Endothelial cell of umbilical vein (primary cell): ENCODE data around the gene FGR. TPM values are rescaled to one million over a fixed set of nuclear protein-coding genes. Genes with fewer than 3 reads are reported as not detected.
A peak's percentile ranks its signal among the peaks of the same experiment; 100 is the strongest.

Experiments
- BruUV-seq: library from RNA; stranded (reverse); fragments of 400-500 nt; replicated peaks from 2 replicates; lab custom pipeline; 2021; lab: Mats Ljungman, UMichigan
- CTCF ChIA-PET: fragments of 300-600, 350-600 bp; sonication (Branson Sonifier 250); formaldehyde crosslinking; loops from one replicate; lab custom pipeline; 2021; ENCODE audit warnings: antibody characterized with exemption, inconsistent platforms; lab: Charles Lee
- POLR2A ChIA-PET: fragments of 300-600, 350-600 bp; sonication (Branson Sonifier 250); formaldehyde crosslinking; loops from one replicate; lab custom pipeline; 2021; ENCODE audit warnings: antibody characterized with exemption, inconsistent platforms; lab: Charles Lee
- DNase-seq: peaks from one replicate; pipeline ENCODE4 v3.0.0-alpha.2; 2011; ENCODE audit warnings: low read depth, low spot score
- FAIRE-seq: peaks from 2 replicates; lab custom pipeline; 2011; peaks lifted over from hg19 to GRCh38; lab: Jason Lieb, UNC
- H2AFZ ChIP-seq: 2 replicates; pipeline ENCODE4 v1.6.0; 2012; ENCODE audit warnings: low read depth, low read length, control low read depth, inconsistent platforms
- H3K27ac ChIP-seq: 2 replicates; pipeline ENCODE4 v1.5.1; 2011; ENCODE audit warnings: low read depth, mild to moderate bottlenecking, control low read depth, low read length, moderate library complexity; ENCODE audit not compliant: insufficient read depth
- H3K27me3 ChIP-seq, 2 experiments: 2 replicates each; pipeline versions ENCODE4 v1.6.0 to v1.6.1; 2011; ENCODE audit warnings: low read length in 2 of 2, mixed read lengths in 1 of 2; ENCODE audit not compliant: control insufficient read depth in 2 of 2, insufficient read depth in 2 of 2
- H3K36me3 ChIP-seq, 2 experiments: 2 replicates in 1 of 2; 3 replicates in 1 of 2; pipeline ENCODE4 v1.5.1; 2011; ENCODE audit warnings: low read length in 2 of 2, mild to moderate bottlenecking in 1 of 2, moderate library complexity in 1 of 2; ENCODE audit not compliant: control insufficient read depth in 2 of 2, insufficient read depth in 2 of 2; ENCODE audit errors: extremely low read depth in 1 of 2
- H3K4me1 ChIP-seq: 3 replicates; pipeline ENCODE4 v1.5.1; 2011; ENCODE audit warnings: mild to moderate bottlenecking, low read length; ENCODE audit not compliant: control insufficient read depth, insufficient read depth; ENCODE audit errors: extremely low read depth
- H3K4me2 ChIP-seq: 2 replicates; pipeline ENCODE4 v1.6.1; 2011; ENCODE audit warnings: low read length, control low read depth, mixed read lengths; ENCODE audit not compliant: insufficient read depth
- H3K4me3 ChIP-seq, 3 experiments: fragments of 200-600 bp in 1 of 3; sonication (generic), shearing (Covaris generic) in 1 of 3; replicated peaks in 1 of 3; 2 replicates each; pipeline ENCODE4 v1.5.1; 2011 to 2016; ENCODE audit warnings: control low read depth in 3 of 3, low read length in 3 of 3, mild to moderate bottlenecking in 2 of 3, inconsistent platforms in 1 of 3, low read depth in 1 of 3, moderate library complexity in 1 of 3; ENCODE audit not compliant: insufficient read depth in 1 of 3
- H3K79me2 ChIP-seq: 2 replicates; pipeline ENCODE4 v1.6.0; 2012; ENCODE audit warnings: low read length, inconsistent platforms; ENCODE audit not compliant: control insufficient read depth, insufficient read depth
- H3K9ac ChIP-seq: replicated peaks from 2 replicates; pipeline ENCODE3; 2011; ENCODE audit warnings: low read length, control low read depth; ENCODE audit not compliant: insufficient read depth; ENCODE audit errors: extremely low read depth
- H3K9me1 ChIP-seq: replicated peaks from 3 replicates; pipeline ENCODE4 v1.6.0; 2011; ENCODE audit warnings: mild to moderate bottlenecking, low read length; ENCODE audit not compliant: control insufficient read depth, insufficient read depth; ENCODE audit errors: extremely low read depth
- H3K9me3 ChIP-seq: replicated peaks from 2 replicates; pipeline ENCODE4 v1.5.1; 2012; ENCODE audit warnings: low read length, inconsistent platforms; ENCODE audit not compliant: control insufficient read depth, insufficient read depth
- H4K20me1 ChIP-seq: replicated peaks from 2 replicates; pipeline ENCODE3; 2011; ENCODE audit warnings: mild to moderate bottlenecking, low read length; ENCODE audit not compliant: control insufficient read depth, insufficient read depth; ENCODE audit errors: extremely low read depth
- JUN ChIP-seq: IDR thresholded peaks from 2 replicates; pipeline ENCODE4 v1.6.1; 2011; ENCODE audit warnings: borderline replicate concordance, low read depth; ENCODE audit not compliant: insufficient read length, insufficient read depth
- MAX ChIP-seq: IDR thresholded peaks from 2 replicates; pipeline ENCODE4 v1.6.1; 2011; ENCODE audit not compliant: insufficient read depth, insufficient read length
- POLR2AphosphoS5 ChIP-seq: IDR thresholded peaks from 2 replicates; pipeline ENCODE4 v1.6.1; 2012; ENCODE audit warnings: low read depth, mild to moderate bottlenecking, control low read depth, low read length, moderate library complexity; ENCODE audit not compliant: insufficient read depth
- dilution Hi-C: fragments of 300-500 bp; cut with MboI; formaldehyde crosslinking; loops from one replicate; pipeline ENCODE4 v1.15.0; 2019; ENCODE audit warnings: low sequenced_read_pairs; ENCODE audit not compliant: extremely low pct_ligation_motif_present
- intact Hi-C: fragments of 100-400 bp; cut with micrococcal nuclease; formaldehyde crosslinking; loops from one replicate; pipeline ENCODE4 v1.10.0; 2022
- polyA plus RNA-seq, 4 experiments: library from polyadenylated mRNA; depleted of rRNA in 3 of 4; stranded (reverse) in 3 of 4; unstranded in 1 of 4; fragments of >200 nt; gene quantifications; 2 replicates each; pipeline versions ENCODE4 v1.2.1 to v1.2.3, GENCODE V29; 2011 to 2012; ENCODE audit warnings: missing spikeins in 1 of 4
- total RNA-seq: library from RNA; stranded (reverse); gene quantifications from 2 replicates; pipeline ENCODE4 v1.2.3, GENCODE V29; 2021

Gene FGR
- total and polyA plus RNA-seq, 2 donors (not counting 3 experiments of a cell fraction or from before 2014, with no cell fraction given): 0.18 TPM; not detected in 1

DNA sequence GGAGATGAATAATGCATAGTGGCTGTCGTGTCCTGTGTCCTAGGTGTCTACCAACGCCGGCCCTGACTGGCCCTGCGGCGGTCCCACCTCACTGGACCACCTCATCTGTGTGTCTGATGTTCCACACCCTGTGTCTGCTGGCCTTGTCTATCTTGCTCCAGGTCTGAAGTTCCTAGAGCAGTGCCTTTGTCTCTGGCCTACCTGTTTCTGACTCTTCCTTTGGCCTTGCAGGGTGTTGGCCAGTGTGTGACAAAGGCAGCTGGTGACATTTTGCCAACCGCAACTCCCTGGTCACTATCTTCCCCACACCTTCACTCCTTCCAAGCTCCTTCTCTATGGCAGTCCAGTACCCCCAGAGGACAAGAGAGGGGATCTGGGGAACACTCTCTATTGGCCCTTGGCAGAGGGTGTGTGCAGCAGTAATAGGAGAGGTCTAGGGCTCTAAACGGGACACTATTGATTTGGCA, 29.7 kb downstream of the FGR start:
- H3K79me2 ChIP-seq: peaks cover 8% of the 10 kb centered on the region
- DNase-seq (no peak), FAIRE-seq (no peak)
- intact Hi-C loops: no loop called here
- no peak overlapping the region for H3K9ac ChIP-seq
- dilution Hi-C loops: no loop called here
- no peaks in the 10 kb centered on the region for H3K9me1 ChIP-seq
- peaks cover 2 to 5% of the 10 kb centered on the region in 2 experiments for H3K27me3 ChIP-seq
- H3K27ac ChIP-seq: no peak overlapping the region
- H3K4me3 ChIP-seq: no peak overlapping the region
- H3K36me3 ChIP-seq: no peaks in the 10 kb centered on the region
- no TSS peak for BruUV-seq
- H4K20me1 ChIP-seq: no peaks in the 10 kb centered on the region
- H3K9me3 ChIP-seq: no peaks in the 10 kb centered on the region
- H2AFZ ChIP-seq: no peak overlapping the region
- H3K4me2 ChIP-seq: no peak overlapping the region
- ChIA-PET CTCF (interaction anchor here (0.6 to 15.8 kb wide), 20 partner anchors 11 to 309 kb away, joined by 3 to 455 read pairs (median 6); no protein-coding TSS in a partner anchor), POLR2A (interaction anchor here (0.5 kb wide), 1 partner anchor 629 kb away, joined by 3 read pairs; no protein-coding TSS in a partner anchor)
- TF ChIP-seq MAX: no peak
- peaks cover 11% of the 10 kb centered on the region for H3K4me1 ChIP-seq

DNA sequence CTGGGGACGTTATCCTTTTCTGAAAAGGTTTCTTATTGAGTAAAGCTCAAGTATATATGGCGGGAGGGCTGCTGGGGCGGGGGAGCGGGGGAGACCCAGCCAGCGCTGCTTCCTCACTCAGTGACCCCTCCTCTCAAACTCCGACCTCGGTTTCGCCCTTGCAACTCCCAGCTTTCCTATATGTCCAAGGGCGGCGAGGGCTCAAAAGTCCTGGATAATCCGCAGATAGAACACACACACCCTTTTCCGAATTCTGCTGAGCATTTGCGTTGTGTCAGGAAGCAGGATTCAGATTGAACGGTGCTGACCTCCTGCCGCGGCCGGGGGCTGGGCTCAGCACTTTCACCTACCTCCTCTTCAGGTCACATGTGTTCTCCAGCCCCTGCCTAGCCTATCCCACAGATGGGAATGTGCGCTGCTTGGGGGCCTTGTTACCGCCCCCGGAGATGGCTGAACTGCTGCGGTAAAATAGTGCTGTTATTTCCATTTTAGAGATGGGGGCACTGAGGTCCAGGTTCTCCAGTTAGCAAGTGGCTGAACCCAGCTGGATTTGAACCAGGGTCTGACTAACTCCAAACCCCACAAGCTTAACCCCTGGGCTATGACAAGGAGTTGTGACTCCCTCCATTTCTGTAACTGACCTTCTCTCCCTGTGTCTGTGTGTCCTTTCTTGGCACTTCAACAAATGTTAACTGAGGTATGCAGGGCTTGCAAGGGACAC, 30.2 kb downstream of the FGR start:
- no peak overlapping the region for H3K9ac ChIP-seq
- peak overlapping the region; percentile 60 to 97 (median 71) for H3K4me3 ChIP-seq
- H3K36me3 ChIP-seq: no peaks in the 10 kb centered on the region
- ChIA-PET POLR2A (interaction anchor here (0.6 to 1.0 kb wide), 4 partner anchors 12 to 239 kb away, joined by 3 to 5 read pairs (median 4); no protein-coding TSS in a partner anchor), CTCF (interaction anchor here (0.6 to 15.8 kb wide), 19 partner anchors 11 to 308 kb away, joined by 3 to 455 read pairs (median 7); partner anchors contain the start of gene MAP3K6)
- peaks cover 11% of the 10 kb centered on the region for H3K4me1 ChIP-seq
- no peak for FAIRE-seq
- peaks cover 9% of the 10 kb centered on the region for H3K79me2 ChIP-seq
- H3K27me3 ChIP-seq: no peaks in the 10 kb centered on the region
- no peaks in the 10 kb centered on the region for H3K9me3 ChIP-seq
- BruUV-seq: no TSS peak
- H3K9me1 ChIP-seq: no peaks in the 10 kb centered on the region
- dilution Hi-C loops (no loop called here), intact Hi-C loops (loop anchor here (1.0 kb wide), 1 partner anchor 36 kb away; no protein-coding TSS in a partner anchor)
- no peak for TF ChIP-seq JUN
- TF ChIP-seq POLR2AphosphoS5: no peak
- DNase-seq: no peak
- H3K4me2 ChIP-seq: peak overlapping the region; percentile 23
- H3K27ac ChIP-seq: no peak overlapping the region
- peak overlapping the region; percentile 90 for H2AFZ ChIP-seq
- H4K20me1 ChIP-seq: no peaks in the 10 kb centered on the region
